Fibroblast of lung (primary cell): ENCODE data around the gene CROCC2. TPM values are rescaled to one million over a fixed set of nuclear protein-coding genes. Genes with fewer than 3 reads are reported as not detected.
A peak's percentile ranks its signal among the peaks of the same experiment; 100 is the strongest.

Source experiments
- DNase-seq, 2 donors: peaks; one replicate each; pipeline versions ENCODE4 v3.0.0 to v3.0.0-alpha.2; 2010; ENCODE audit warnings: low read depth in 2 of 2
- H2AFZ ChIP-seq: 2 replicates; pipeline ENCODE4 v1.5.1; 2012; ENCODE audit warnings: low read length, control low read depth, inconsistent platforms
- H3K27ac ChIP-seq: 2 replicates; pipeline ENCODE4 v1.5.1; 2011; ENCODE audit warnings: low read length, control low read depth; ENCODE audit not compliant: insufficient read depth
- H3K27me3 ChIP-seq: 2 replicates; pipeline ENCODE4 v1.5.1; 2011; ENCODE audit warnings: mild to moderate bottlenecking, low read length; ENCODE audit not compliant: control insufficient read depth, insufficient read depth
- H3K36me3 ChIP-seq: 2 replicates; pipeline ENCODE4 v1.5.1; 2011; ENCODE audit warnings: low read length; ENCODE audit not compliant: control insufficient read depth, insufficient read depth
- H3K4me1 ChIP-seq: 2 replicates; pipeline ENCODE4 v1.5.1; 2011; ENCODE audit warnings: low read length; ENCODE audit not compliant: control insufficient read depth, insufficient read depth; ENCODE audit errors: extremely low read depth
- H3K4me2 ChIP-seq: 2 replicates; pipeline ENCODE4 v1.5.1; 2011; ENCODE audit warnings: low read length, control low read depth; ENCODE audit not compliant: insufficient read depth; ENCODE audit errors: extremely low read depth
- H3K4me3 ChIP-seq, 4 experiments: fragments of 200-600 bp in 1 of 4; sonication (generic) in 1 of 4; replicated peaks in 1 of 4; 2 replicates each; pipeline ENCODE4 v1.5.1; 2011 to 2016; ENCODE audit warnings: low read length in 4 of 4, low read depth in 3 of 4, mild to moderate bottlenecking in 3 of 4, control low read depth in 2 of 4, inconsistent platforms in 1 of 4, mixed read lengths in 1 of 4; ENCODE audit not compliant: insufficient read depth in 1 of 4; ENCODE audit errors: control extremely low read depth in 1 of 4
- H3K79me2 ChIP-seq: 2 replicates; pipeline ENCODE4 v1.5.1; 2012; ENCODE audit warnings: mild to moderate bottlenecking, low read length, inconsistent platforms; ENCODE audit not compliant: control insufficient read depth, insufficient read depth
- H3K9ac ChIP-seq: 2 replicates; pipeline ENCODE4 v1.5.1; 2011; ENCODE audit warnings: mild to moderate bottlenecking, low read length, control low read depth; ENCODE audit not compliant: insufficient read depth
- H3K9me3 ChIP-seq: 2 replicates; pipeline ENCODE4 v1.5.1; 2012; ENCODE audit warnings: low read depth, low read length; ENCODE audit not compliant: control insufficient read depth, insufficient read depth
- H4K20me1 ChIP-seq: 2 replicates; pipeline ENCODE4 v1.5.1; 2011; ENCODE audit warnings: low read length; ENCODE audit not compliant: control insufficient read depth, insufficient read depth; ENCODE audit errors: extremely low read depth
- EZH2 ChIP-seq: IDR thresholded peaks from 2 replicates; pipeline ENCODE4 v1.5.1; 2012; ENCODE audit warnings: low read length, control low read depth, mild to moderate bottlenecking; ENCODE audit errors: missing control alignments
- polyA plus RNA-seq, 2 donors: library from polyadenylated mRNA; depleted of rRNA in 1 of 2; stranded (reverse) in 1 of 2; unstranded in 1 of 2; fragments of >200 nt; gene quantifications; 2 replicates each; pipeline ENCODE4 v1.2.1, GENCODE V29; 2011 to 2012; ENCODE audit warnings: missing spikeins in 1 of 2
- total RNA-seq: library from RNA; depleted of rRNA; stranded (reverse); fragments of >200 nt; gene quantifications from 2 replicates; pipeline ENCODE4 v1.2.1, GENCODE V29; 2014
- TF ChIP-seq, protein P1 (sequence below), 2 donors: IDR thresholded peaks in 1 of 2; conservative IDR thresholded peaks in 1 of 2; 1 replicate in 1 of 2; 2 replicates in 1 of 2; pipeline ENCODE4 v1.5.1; 2011 to 2012; ENCODE audit warnings: low read length in 2 of 2, control low read depth in 1 of 2, inconsistent platforms in 1 of 2, low read depth in 1 of 2, mild to moderate bottlenecking in 1 of 2

CROCC2 gene
- total and polyA plus RNA-seq, 2 donors (not counting 1 experiment from before 2014, with no cell fraction given), result 0.12 to 0.33 TPM

DNA sequence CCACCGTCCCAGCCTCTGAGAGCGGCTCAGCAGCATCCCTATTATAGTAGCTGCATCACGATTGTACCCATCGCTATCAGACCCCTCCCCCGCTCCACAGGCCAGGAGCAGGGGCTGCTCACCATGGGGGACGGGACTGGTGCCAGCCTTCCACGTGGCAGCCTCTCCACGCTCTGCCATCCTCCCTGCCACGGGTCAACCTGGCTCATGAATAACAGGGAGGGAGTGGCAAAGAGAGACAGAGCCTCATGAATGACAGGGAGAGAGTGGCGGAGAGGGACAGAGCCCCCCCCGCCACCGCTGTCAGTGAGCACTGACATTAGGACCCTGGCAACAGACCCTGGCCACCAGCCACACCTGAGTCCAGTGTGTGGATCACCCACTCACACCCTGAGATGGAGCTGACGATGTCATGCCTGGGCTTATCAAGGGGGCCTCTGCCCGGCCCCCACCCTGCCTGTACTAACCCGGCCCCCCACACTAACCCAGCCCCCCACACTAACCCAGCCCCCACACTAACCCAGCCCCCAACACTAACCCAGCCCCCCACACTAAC, 16.9 kb downstream of the CROCC2 start:
- Histone ChIP-seq H2AFZ (no peak overlapping the region), H3K79me2 (no peaks in the 10 kb centered on the region), H3K4me2 (no peak overlapping the region), H3K4me3 (no peak overlapping the region), H3K27ac (no peak overlapping the region), H3K27me3 (no peaks in the 10 kb centered on the region), H4K20me1 (no peaks in the 10 kb centered on the region), H3K9ac (no peak overlapping the region), H3K4me1 (peaks cover 24% of the 10 kb centered on the region), H3K9me3 (no peaks in the 10 kb centered on the region), H3K36me3 (no peaks in the 10 kb centered on the region)
- TF ChIP-seq, protein P1, sequence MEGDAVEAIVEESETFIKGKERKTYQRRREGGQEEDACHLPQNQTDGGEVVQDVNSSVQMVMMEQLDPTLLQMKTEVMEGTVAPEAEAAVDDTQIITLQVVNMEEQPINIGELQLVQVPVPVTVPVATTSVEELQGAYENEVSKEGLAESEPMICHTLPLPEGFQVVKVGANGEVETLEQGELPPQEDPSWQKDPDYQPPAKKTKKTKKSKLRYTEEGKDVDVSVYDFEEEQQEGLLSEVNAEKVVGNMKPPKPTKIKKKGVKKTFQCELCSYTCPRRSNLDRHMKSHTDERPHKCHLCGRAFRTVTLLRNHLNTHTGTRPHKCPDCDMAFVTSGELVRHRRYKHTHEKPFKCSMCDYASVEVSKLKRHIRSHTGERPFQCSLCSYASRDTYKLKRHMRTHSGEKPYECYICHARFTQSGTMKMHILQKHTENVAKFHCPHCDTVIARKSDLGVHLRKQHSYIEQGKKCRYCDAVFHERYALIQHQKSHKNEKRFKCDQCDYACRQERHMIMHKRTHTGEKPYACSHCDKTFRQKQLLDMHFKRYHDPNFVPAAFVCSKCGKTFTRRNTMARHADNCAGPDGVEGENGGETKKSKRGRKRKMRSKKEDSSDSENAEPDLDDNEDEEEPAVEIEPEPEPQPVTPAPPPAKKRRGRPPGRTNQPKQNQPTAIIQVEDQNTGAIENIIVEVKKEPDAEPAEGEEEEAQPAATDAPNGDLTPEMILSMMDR (conservative IDR thresholded peaks at IDR 0.05 in 1 of 2, IDR thresholded peaks at IDR 0.05 in 1 of 2; ENCODE audit: low read depth in 1 of 2, low read length in 2 of 2), result no peak
- no peak for TF ChIP-seq EZH2
- DNase-seq, result peak in 1 of 2 donors; percentile 12

GRCh38 chr2:240925191-240925567, 19.0 kb downstream of the CROCC2 start:
- Histone ChIP-seq H3K4me2 (no peak overlapping the region), H3K4me1 (peaks cover 24% of the 10 kb centered on the region), H3K36me3 (no peaks in the 10 kb centered on the region), H3K9ac (no peak overlapping the region), H3K9me3 (no peaks in the 10 kb centered on the region), H4K20me1 (no peaks in the 10 kb centered on the region), H2AFZ (no peak overlapping the region), H3K27me3 (no peaks in the 10 kb centered on the region), H3K27ac (no peak overlapping the region), H3K4me3 (no peak overlapping the region), H3K79me2 (no peaks in the 10 kb centered on the region)
- TF ChIP-seq, protein P1 (conservative IDR thresholded peaks at IDR 0.05 in 1 of 2, IDR thresholded peaks at IDR 0.05 in 1 of 2; ENCODE audit: low read depth in 1 of 2, low read length in 2 of 2), result no peak
- TF ChIP-seq EZH2, result no peak
- no peak for DNase-seq

DNA sequence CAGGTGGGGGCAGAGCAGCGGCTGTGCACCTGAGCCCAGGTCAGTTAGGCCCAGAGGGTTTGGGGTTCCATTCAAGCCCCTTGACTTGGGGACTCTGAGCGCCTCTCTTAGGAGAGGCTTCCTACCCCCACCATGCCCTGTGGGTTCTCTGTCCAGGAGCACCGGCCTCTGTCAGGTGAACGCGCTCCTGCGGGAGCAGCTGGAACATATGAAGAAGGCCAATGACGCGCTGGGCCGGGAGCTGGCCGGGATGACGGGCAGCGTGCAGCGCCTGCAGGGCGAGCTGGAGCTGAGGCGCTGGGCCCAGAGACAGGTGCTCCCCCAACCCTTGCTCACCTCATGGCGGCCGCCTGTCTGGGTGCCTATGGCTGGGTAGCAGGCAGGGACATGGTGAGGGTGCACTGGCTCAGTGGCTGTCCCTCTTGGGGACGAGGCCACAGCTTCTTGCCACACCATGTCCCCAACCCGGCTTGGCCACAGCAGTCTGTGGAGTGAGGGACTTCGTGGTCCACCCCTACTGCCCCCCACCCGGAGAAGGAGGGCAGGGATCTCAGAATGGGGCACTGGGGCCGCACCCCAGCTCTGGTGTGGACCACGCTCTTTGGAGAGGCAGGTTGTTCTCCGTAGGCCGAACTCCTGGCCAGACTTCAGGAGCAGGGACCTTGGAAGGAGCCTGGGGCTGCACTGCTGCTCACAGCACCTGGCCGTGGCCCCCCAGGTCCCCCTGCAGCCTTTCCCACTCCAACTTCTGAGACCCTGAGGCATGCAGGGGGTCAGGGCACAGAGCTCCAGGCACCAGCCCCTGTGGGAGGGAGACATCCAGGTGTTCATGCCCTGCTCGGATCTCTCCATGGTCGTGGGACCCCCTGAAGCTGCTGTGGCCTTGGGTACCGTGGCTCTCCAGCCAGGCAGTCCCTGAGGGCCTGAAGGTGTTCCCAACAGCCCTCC, 19.7 kb downstream of the CROCC2 start:
- DNase-seq, result no peak
- H3K27ac ChIP-seq, result no peak overlapping the region

More for the DNA sequence above, 19.7 kb downstream of the CROCC2 start:
- Histone ChIP-seq H3K36me3 (no peaks in the 10 kb centered on the region), H4K20me1 (no peaks in the 10 kb centered on the region), H3K4me1 (peaks cover 20% of the 10 kb centered on the region), H3K27me3 (no peaks in the 10 kb centered on the region), H3K9ac (no peak overlapping the region), H3K4me2 (no peak overlapping the region), H3K9me3 (no peaks in the 10 kb centered on the region), H3K4me3 (no peak overlapping the region), H3K79me2 (no peaks in the 10 kb centered on the region), H2AFZ (no peak overlapping the region)
- TF ChIP-seq EZH2, result no peak
- TF ChIP-seq, protein P1 (conservative IDR thresholded peaks at IDR 0.05 in 1 of 2, IDR thresholded peaks at IDR 0.05 in 1 of 2; ENCODE audit: low read depth in 1 of 2, low read length in 2 of 2), result no peak
